Stimulated activated CD8-positive, alpha-beta memory T cell treated with anti-CD3 and anti-CD28 coated beads, Interleukin-12 subunit alpha, Interleukin-12 subunit beta, amount 100 ng/mL, for 24 hours (primary cell): ENCODE data around the gene LILRA1.
"Not testable (repeated sequence)": the region's sequence is repeated elsewhere in the genome, so short reads cannot be mapped to it uniquely, and the experiment has no call there.

ENCODE experiments used
- DNase-seq: peaks from one replicate; pipeline ENCODE4 v3.0.0-alpha.2; 2020; ENCODE audit errors: extremely low read depth

LILRA1 gene

GRCh38 chr19:54624934-54625730 lies 31.7 kb downstream of the LILRA1 start:
- not testable (repeated sequence) for DNase-seq

DNA sequence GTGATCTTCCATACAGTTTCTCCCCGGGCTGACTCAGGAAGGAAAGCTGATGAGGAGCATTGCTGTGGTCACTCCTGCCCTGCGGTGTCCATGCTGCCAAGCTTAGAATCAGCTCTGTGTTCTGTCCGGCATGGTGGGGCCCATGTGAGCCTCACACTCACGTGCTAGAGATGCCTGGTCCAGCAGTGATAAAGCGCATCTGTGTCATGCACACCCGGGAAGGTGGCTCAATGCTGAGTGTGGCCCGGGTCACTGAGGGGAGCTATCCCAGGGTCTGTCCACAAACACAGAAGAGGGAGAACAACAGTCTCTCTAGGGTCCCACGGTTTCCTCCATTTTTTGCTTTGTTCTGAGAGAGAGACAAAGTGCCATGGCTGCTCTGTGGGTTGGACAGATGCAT lies 33.3 kb downstream of the LILRA1 start:
- DNase-seq: no peak

GRCh38 chr19:54627912-54628311 lies 34.5 kb downstream of the LILRA1 start:
- not testable (repeated sequence) for DNase-seq

DNA sequence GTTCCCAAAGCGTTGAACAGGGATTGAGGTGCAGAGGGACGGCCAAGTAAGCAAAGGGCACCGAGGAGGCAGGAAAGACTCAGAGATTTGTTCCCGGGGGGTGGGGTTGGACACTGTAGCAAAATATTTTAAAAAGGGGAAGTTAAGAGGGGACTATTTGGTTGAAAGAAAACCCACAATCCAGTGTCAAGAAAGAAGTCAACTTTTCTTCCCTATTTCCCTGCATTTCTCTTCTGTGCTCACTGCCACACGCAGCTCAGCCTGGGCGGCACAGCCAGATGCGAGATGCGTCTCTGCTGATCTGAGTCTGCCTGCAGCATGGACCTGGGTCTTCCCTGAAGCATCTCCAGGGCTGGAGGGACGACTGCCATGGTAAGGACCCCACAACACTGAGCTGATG lies 36.8 kb downstream of the LILRA1 start, which contains the start of gene LILRB1:
Gene LILRB1 (plus strand): TSS at position 223 of the 400 bp plus-strand sequence. CDS start 590 bp downstream, outside the sequence.
- DNase-seq: not testable (repeated sequence)

GRCh38 chr19:54630782-54631181 lies 37.4 kb downstream of the LILRA1 start:
- DNase-seq: no peak

GRCh38 chr19:54631489-54632337 lies 38.3 kb downstream of the LILRA1 start:
- not testable (repeated sequence) for DNase-seq

DNA sequence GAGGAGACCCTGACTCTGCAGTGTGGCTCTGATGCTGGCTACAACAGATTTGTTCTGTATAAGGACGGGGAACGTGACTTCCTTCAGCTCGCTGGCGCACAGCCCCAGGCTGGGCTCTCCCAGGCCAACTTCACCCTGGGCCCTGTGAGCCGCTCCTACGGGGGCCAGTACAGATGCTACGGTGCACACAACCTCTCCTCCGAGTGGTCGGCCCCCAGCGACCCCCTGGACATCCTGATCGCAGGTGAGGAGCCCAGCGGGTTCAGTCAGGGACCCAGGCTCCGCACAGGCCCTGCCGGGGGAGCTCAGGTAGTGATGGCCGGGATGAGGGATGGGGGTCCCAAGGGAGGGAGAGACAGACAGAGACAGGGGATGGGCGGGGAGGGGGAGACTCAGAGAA lies 39.1 kb downstream of the LILRA1 start:
- not testable (repeated sequence) for DNase-seq

GRCh38 chr19:54633401-54633800 lies 40.0 kb downstream of the LILRA1 start:
- DNase-seq: no peak

DNA sequence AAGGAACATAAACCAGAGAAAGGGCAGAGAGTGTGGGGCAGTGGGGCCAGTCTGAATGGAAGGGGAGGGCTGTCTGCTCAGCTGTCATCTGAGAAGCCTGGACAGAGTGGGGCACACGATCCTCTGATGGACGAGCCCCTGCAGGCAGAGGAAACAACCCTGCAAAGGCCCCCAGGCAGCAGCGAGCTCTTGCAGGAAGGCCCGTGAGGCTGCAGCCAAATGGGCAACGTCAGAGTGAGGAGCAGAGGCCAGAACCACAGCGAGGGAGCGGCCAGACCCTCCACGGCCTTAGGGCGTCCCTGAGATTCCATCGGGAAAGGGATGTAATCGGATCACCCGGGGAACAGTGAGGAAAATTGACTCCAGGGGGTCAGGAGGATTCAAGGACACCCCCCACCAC lies 42.6 kb downstream of the LILRA1 start:
- not testable (repeated sequence) for DNase-seq

DNA sequence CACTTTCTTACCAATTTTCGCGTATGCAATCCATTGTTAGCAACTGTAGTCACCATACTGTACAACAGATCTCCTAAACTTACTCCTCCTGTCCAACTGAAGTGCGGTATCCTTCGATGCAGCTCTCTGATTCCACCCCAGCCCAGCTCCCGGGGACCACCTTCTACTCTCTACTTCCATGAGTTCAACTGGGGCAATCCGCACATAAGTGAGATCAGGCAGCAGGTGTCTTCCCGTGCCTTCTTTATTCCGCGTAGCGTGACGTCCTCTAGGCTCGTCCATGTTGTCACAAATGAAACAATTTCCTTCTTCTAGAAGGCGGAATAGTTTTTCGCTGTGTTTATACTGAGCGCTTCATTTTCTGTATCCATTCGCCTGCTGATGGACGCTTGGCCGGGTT lies 45.3 kb downstream of the LILRA1 start:
- no peak for DNase-seq

GRCh38 chr19:54642953-54643352 lies 49.5 kb downstream of the LILRA1 start:
- DNase-seq: not testable (repeated sequence)

DNA sequence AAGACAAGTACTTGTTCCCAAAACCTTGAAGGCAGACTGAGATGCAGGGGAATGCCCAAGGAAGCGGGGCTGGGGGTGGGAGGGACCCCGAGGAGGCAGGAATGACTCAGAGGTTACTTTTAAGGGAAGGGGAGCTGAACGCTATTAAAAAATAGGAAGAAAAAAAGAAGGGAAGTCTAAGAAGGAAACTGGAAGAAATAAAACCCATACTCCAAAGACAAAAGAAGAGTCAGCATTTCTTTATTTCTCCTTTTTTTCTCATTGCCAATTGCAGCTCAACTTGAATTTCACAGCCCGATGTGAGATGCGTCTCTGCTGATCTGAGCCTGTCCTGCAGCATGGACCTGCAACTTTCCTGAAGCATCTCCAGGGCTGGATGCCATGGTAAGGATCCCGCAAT lies 50.2 kb downstream of the LILRA1 start:
- DNase-seq: not testable (repeated sequence)

DNA sequence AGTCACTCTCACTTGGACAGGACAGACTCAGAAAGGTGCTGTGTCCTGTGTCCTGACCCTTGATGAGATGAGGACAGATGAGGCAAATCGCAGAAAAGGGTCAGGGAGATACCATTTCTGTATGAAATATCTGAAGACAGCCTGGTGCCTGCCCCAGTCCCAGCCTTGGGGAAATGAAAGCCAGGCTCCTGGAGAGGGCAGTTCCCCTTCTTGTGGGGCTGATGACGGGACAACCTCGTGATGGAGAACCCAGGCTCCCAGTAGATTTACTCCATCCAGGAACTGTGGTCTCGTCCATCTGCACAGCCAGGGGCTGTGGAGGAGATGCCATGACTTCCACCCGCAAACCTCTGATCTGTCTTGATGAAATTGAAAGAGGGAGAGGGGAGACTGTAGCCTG lies 50.6 kb downstream of the LILRA1 start:
- no peak for DNase-seq

DNA sequence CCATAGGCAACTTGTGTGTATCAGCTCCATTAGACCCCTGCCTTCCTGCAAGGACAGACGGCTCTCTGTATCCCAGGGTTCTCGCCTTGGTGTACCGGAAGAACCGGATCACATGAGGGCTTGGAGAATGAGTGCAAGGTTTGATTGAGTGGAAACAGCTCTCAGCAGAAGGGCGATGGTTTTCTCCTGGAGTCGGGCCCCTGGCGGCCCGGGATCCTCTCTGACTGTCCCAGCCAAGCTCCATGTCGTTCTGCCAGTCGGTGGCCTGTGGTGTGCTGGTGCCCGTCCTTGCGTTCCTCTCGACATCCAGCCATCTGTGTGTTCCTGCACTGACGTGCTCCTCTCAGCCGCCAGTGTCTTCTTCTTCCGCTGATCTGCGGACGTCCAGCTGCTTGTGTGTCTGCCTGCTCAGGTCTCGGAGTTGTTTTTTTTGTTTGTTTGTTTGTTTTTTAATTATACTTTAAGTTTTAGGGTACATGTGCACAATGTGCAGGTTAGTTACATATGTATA lies 53.0 kb downstream of the LILRA1 start:
- DNase-seq: no peak

- no peak for DNase-seq
These were observed 54.7 kb downstream of the LILRA1 start for GRCh38 chr19:54648129-54648528.

- no peak for DNase-seq
These were observed 56.8 kb downstream of the LILRA1 start for GRCh38 chr19:54650108-54650655.
